ENCODE data around the gene SCYL1. TPM values are rescaled to one million over a fixed set of nuclear protein-coding genes. Genes with fewer than 3 reads are reported as not detected.

Gene SCYL1
- total and polyA plus RNA-seq, 5 donors from 2014 or later, result 24.3 to 59.0 (median 30.7) TPM

DNA sequence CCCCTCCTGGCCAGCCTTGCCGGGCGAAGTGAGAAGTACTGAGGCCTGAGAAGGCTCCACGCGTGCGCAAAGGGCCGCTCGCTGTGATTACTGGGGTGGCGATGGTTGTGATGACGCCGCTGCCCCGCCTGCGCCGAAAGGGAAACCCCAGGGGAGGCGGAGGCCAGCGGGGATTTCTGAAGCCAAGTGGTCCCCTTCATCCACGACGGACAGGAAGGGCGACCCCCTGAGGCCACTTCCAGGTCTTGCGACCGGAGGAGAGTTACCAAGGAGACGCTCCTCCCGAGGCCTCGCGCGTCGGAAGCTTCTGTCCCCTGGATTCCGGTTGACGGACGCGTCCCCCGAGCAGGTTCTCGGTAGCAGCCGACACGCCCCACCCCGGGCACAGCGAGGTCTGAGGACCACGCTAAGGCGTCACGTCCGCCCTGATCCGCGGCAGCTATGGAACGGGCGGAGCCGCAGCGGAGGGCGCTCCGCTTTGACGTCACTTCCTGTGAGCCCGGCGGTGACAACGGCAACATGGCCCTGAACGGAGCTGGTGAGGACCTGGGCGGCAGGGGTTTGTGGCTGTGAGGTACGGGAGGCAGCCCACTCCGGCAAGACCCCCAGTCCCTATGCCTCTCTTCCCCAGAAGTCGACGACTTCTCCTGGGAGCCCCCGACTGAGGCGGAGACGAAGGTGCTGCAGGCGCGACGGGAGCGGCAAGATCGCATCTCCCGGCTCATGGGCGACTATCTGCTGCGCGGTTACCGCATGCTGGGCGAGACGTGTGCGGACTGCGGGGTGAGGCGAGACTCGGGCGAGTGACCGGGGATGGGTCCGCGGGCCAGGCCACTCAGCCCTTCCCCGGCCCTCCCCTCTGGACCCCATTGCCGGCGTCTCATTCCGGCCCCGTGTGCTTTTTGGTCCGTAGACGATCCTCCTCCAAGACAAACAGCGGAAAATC, 45.4 kb downstream of the SCYL1 start, which contains the start of gene ZNRD2:
Gene ZNRD2 (plus strand): TSS at position 505 of the 946 bp plus-strand sequence. CDS start 15 bp downstream, at position 520.
- DNase-seq (peak; percentile 98 to 99 (median 99)), ATAC-seq (ENCODE audit: low read depth in 2 of 2) (peak; percentile 78 to 82)
- Mint-ChIP-seq H3K4me3 (peak within 1 kb of the TSS; percentile 95 to 100 (median 98)), H3K4me1 (peaks cover 0 to 76% (median 45%) of the 10 kb centered on the region in 4 donors), H3K27ac (peak within 1 kb of the TSS; percentile 97 to 99 (median 98)), H3K36me3 (no peaks in the 10 kb centered on the region), H3K9me3 (peaks cover 0 to 2% (median 0%) of the 10 kb centered on the region in 7 donors), H3K27me3 (peaks cover 9% of the 10 kb centered on the region)
- H3K27me3 ChIP-seq (ENCODE audit: control insufficient read depth, insufficient read depth, low read length), result no peaks in the 10 kb centered on the region
- no peaks in the 10 kb centered on the region for H3K36me3 ChIP-seq (ENCODE audit: control insufficient read depth, insufficient read depth, low read length)
- no peaks in the 10 kb centered on the region for H3K9me3 ChIP-seq (ENCODE audit: control insufficient read depth in 2 of 2, low read length in 2 of 2)
- peak within 1 kb of the TSS; percentile 100 for H3K27ac ChIP-seq (ENCODE audit: insufficient read depth, low read length, poor library complexity, severe bottlenecking)
- H3K4me3 ChIP-seq (ENCODE audit: low read depth, low read length), result peak within 1 kb of the TSS; percentile 87
- peaks cover 83% of the 10 kb centered on the region for H3K4me1 ChIP-seq (ENCODE audit: control insufficient read depth, insufficient read depth, low read length, poor library complexity, severe bottlenecking)

DNA sequence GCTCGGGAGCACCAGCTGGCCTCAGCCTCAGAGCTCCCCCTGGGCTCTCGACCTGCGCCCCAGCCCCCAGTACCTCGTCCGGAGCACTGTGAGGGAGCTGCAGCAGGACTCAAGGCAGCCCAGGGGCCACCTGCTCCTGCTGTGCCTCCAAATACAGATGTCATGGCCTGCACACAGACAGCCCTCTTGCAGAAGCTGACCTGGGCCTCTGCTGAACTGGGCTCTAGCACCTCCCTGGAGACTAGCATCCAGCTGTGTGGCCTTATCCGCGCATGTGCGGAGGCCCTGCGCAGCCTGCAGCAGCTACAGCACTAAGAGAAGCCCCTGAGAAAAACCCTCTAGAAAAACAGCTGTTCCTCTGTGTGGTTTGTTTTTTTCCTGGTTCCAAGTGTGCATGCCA, 46.5 kb downstream of the SCYL1 start:
- H3K27me3 ChIP-seq (ENCODE audit: control insufficient read depth, insufficient read depth, low read length), result no peaks in the 10 kb centered on the region
- Mint-ChIP-seq H3K9me3 (peaks cover 0 to 2% (median 0%) of the 10 kb centered on the region in 7 donors), H3K27ac (peak overlapping the region; percentile 93 to 97 (median 95)), H3K4me3 (peak overlapping the region; percentile 95 to 100 (median 98)), H3K27me3 (peaks cover 9% of the 10 kb centered on the region), H3K4me1 (peaks cover 0 to 70% (median 37%) of the 10 kb centered on the region in 4 donors), H3K36me3 (no peaks in the 10 kb centered on the region)
- H3K4me3 ChIP-seq (ENCODE audit: low read depth, low read length), result peak overlapping the region; percentile 87
- H3K9me3 ChIP-seq (ENCODE audit: control insufficient read depth in 2 of 2, low read length in 2 of 2), result no peaks in the 10 kb centered on the region
- H3K36me3 ChIP-seq (ENCODE audit: control insufficient read depth, insufficient read depth, low read length), result no peaks in the 10 kb centered on the region
- peaks cover 79% of the 10 kb centered on the region for H3K4me1 ChIP-seq (ENCODE audit: control insufficient read depth, insufficient read depth, low read length, poor library complexity, severe bottlenecking)
- H3K27ac ChIP-seq (ENCODE audit: insufficient read depth, low read length, poor library complexity, severe bottlenecking), result peak overlapping the region; percentile 100
- ATAC-seq (ENCODE audit: low read depth in 2 of 2) (no peak), DNase-seq (no peak)

DNA sequence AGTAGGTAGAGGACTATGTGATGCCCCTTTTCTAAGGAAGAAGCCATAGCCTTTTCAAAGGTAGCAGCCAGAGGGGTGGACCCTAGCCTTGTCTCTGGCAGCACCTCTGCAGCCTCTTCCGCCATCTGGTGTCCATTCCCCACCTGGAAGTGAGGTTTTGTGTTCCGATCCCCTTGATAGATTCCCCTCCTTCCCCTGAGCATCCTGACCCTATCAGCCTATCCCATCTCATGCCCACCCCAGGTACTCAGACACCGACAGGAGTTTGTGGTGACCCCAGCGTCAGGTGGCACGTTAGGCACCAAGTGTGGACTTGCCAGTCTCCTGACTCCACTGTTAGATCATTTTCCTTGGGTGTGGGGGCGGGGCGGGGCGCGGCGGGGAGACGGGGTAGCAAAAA, 47.1 kb downstream of the SCYL1 start:
- no peak for ATAC-seq (ENCODE audit: low read depth in 2 of 2)
- H3K27me3 Mint-ChIP-seq, result peaks cover 9% of the 10 kb centered on the region
- no peaks in the 10 kb centered on the region for H3K36me3 Mint-ChIP-seq
- H3K27me3 ChIP-seq (ENCODE audit: control insufficient read depth, insufficient read depth, low read length), result no peaks in the 10 kb centered on the region
- H3K4me1 Mint-ChIP-seq, result peaks cover 0 to 70% (median 33%) of the 10 kb centered on the region in 4 donors
- peaks cover 0 to 2% (median 0%) of the 10 kb centered on the region in 7 donors for H3K9me3 Mint-ChIP-seq
- peaks cover 79% of the 10 kb centered on the region for H3K4me1 ChIP-seq (ENCODE audit: control insufficient read depth, insufficient read depth, low read length, poor library complexity, severe bottlenecking)
- peak overlapping the region; percentile 60 for H3K4me3 ChIP-seq (ENCODE audit: low read depth, low read length)
- H3K4me3 Mint-ChIP-seq, result peak overlapping the region; percentile 95 to 100 (median 98)
- peak in 1 of 3 donors; percentile 54 for DNase-seq
- H3K27ac ChIP-seq (ENCODE audit: insufficient read depth, low read length, poor library complexity, severe bottlenecking), result peak overlapping the region; percentile 100
- H3K9me3 ChIP-seq (ENCODE audit: control insufficient read depth in 2 of 2, low read length in 2 of 2), result no peaks in the 10 kb centered on the region
- H3K27ac Mint-ChIP-seq, result peak overlapping the region; percentile 93 to 97 (median 95)
- H3K36me3 ChIP-seq (ENCODE audit: control insufficient read depth, insufficient read depth, low read length), result no peaks in the 10 kb centered on the region

DNA sequence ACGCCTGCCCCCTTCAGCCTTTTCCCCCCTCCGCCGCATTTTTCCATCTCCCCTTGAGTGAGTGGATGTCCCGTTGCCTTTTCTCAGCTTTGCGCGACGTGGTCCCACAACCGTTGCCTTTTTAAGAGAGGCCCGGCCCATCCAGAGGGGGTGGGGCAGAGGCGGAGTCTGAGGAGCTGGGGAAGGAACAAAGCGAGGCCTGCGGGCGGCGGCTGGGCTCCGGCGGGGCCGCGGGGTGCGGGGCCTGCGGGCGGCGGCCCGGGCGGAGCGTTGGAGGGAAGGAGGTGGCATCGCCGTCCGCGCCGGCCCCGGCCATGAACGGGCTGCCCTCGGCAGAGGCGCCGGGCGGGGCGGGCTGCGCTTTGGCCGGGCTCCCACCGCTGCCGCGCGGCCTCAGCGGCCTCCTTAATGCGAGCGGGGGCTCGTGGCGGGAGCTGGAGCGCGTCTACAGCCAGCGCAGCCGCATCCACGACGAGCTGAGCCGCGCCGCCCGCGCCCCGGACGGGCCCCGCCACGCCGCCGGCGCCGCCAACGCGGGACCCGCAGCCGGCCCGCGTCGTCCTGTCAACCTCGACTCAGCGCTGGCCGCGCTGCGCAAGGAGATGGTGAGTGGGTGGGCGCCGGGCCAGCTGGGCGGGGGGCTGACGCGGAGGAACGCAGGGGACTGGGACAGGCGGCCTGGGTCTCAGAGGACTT, 47.6 kb downstream of the SCYL1 start, which contains the start of gene FAM89B:
Gene FAM89B (plus strand): TSS at position 183 of the 696 bp plus-strand sequence. CDS start 132 bp downstream, at position 315.
- Histone ChIP-seq H3K4me3 (ENCODE audit: low read depth, low read length) (peak within 1 kb of the TSS; percentile 90), H3K9me3 (ENCODE audit: control insufficient read depth in 2 of 2, low read length in 2 of 2) (no peaks in the 10 kb centered on the region), H3K27me3 (ENCODE audit: control insufficient read depth, insufficient read depth, low read length) (no peaks in the 10 kb centered on the region), H3K36me3 (ENCODE audit: control insufficient read depth, insufficient read depth, low read length) (no peaks in the 10 kb centered on the region), H3K4me1 (ENCODE audit: control insufficient read depth, insufficient read depth, low read length, poor library complexity, severe bottlenecking) (peaks cover 82% of the 10 kb centered on the region), H3K27ac (ENCODE audit: insufficient read depth, low read length, poor library complexity, severe bottlenecking) (peak within 1 kb of the TSS; percentile 100)
- Mint-ChIP-seq H3K4me1 (peaks cover 0 to 72% (median 32%) of the 10 kb centered on the region in 4 donors), H3K9me3 (peaks cover 0 to 2% (median 0%) of the 10 kb centered on the region in 7 donors), H3K27ac (peak within 1 kb of the TSS; percentile 93 to 97 (median 95)), H3K27me3 (peaks cover 9% of the 10 kb centered on the region), H3K4me3 (peak within 1 kb of the TSS; percentile 95 to 100 (median 98)), H3K36me3 (no peaks in the 10 kb centered on the region)
- ATAC-seq (ENCODE audit: low read depth in 2 of 2) (peak; percentile 19 to 26), DNase-seq (peak; percentile 82 to 93 (median 86))

DNA sequence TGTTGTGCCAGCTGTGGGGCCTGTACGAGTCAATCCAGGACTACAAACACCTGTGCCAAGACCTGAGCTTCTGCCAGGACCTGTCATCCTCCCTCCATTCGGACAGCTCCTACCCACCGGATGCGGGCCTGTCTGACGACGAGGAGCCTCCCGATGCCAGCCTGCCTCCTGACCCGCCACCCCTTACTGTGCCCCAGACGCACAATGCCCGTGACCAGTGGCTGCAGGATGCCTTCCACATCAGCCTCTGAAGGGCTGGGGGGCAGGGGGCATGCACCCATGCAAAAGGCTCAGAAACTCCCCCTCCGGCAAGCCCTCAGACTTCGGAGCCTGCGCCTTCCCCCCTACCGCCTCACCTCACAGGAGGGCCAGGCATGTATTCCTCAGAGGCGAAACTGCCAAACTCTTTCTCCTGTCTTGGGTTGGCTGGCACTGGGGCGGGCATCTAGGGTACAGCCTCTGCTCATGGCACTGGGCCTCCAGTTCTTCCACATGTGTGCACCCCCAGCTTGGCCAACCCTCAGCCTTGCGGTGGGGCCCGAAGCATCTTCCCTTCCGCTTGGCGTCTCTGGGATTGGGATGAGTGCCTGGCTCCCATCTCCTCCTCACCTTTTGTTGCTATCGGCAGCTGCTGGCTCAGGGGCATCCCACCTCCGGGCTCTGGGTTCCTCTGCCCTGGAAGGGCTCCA, 48.7 kb downstream of the SCYL1 start:
- Mint-ChIP-seq H3K4me3 (peak overlapping the region; percentile 91 to 98 (median 94)), H3K27ac (peak overlapping the region; percentile 88 to 97 (median 93)), H3K9me3 (peaks cover 0 to 2% (median 0%) of the 10 kb centered on the region in 7 donors), H3K36me3 (no peaks in the 10 kb centered on the region), H3K4me1 (peaks cover 0 to 75% (median 34%) of the 10 kb centered on the region in 4 donors), H3K27me3 (peaks cover 9% of the 10 kb centered on the region)
- H3K27ac ChIP-seq (ENCODE audit: insufficient read depth, low read length, poor library complexity, severe bottlenecking), result peak overlapping the region; percentile 100
- ATAC-seq (ENCODE audit: low read depth in 2 of 2) (no peak), DNase-seq (no peak)
- H3K27me3 ChIP-seq (ENCODE audit: control insufficient read depth, insufficient read depth, low read length), result no peaks in the 10 kb centered on the region
- peak overlapping the region; percentile 90 for H3K4me3 ChIP-seq (ENCODE audit: low read depth, low read length)
- H3K4me1 ChIP-seq (ENCODE audit: control insufficient read depth, insufficient read depth, low read length, poor library complexity, severe bottlenecking), result peaks cover 83% of the 10 kb centered on the region
- H3K36me3 ChIP-seq (ENCODE audit: control insufficient read depth, insufficient read depth, low read length), result no peaks in the 10 kb centered on the region
- H3K9me3 ChIP-seq (ENCODE audit: control insufficient read depth in 2 of 2, low read length in 2 of 2), result no peaks in the 10 kb centered on the region

DNA sequence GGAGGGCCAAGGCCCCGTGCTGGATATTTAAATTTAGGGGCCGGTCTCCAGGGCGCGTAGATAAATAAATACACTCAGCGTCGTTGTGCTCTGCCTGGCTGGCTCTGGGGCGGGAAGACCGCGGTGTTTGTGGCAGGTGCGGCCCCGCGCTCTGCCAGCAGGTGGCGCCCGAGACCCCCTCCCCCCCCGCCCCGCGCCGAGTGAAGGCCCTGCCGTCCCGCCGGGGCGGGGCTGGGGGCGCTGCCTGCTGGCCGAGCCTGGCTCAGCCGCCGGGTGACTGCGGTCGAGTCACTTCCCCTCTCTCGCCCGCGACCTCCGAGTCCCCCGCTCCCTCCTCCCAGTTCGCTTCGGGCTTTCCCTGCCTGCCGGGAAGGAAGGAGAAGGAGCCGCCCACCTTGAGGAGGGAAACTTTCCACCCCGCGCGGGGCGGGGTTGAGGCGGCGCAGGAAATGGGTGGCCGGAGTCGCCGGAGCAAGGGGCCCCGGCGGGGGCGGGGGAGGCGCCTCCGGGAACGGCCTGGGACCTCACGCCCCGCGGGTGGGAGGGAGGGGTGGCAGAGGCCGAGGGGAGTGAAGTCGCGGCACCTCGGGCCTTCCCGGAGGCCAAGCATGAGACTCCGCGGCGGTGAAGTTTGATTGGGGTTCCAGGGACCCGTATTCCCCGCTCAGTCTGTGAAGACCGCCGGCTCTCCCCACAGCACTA, 49.4 kb downstream of the SCYL1 start:
- DNase-seq, result peak; percentile 80 to 88 (median 86)
- ATAC-seq (ENCODE audit: low read depth in 2 of 2), result peak; percentile 26 to 29
- peaks cover 0 to 73% (median 32%) of the 10 kb centered on the region in 4 donors for H3K4me1 Mint-ChIP-seq
- peaks cover 80% of the 10 kb centered on the region for H3K4me1 ChIP-seq (ENCODE audit: control insufficient read depth, insufficient read depth, low read length, poor library complexity, severe bottlenecking)
- H3K4me3 Mint-ChIP-seq, result peak overlapping the region; percentile 94 to 98 (median 95)
- no peaks in the 10 kb centered on the region for H3K36me3 Mint-ChIP-seq
- peaks cover 0 to 2% (median 0%) of the 10 kb centered on the region in 7 donors for H3K9me3 Mint-ChIP-seq
- H3K9me3 ChIP-seq (ENCODE audit: control insufficient read depth in 2 of 2, low read length in 2 of 2), result no peaks in the 10 kb centered on the region
- H3K27ac ChIP-seq (ENCODE audit: insufficient read depth, low read length, poor library complexity, severe bottlenecking), result peak overlapping the region; percentile 100
- peak overlapping the region; percentile 97 to 98 (median 97) for H3K27ac Mint-ChIP-seq
- H3K36me3 ChIP-seq (ENCODE audit: control insufficient read depth, insufficient read depth, low read length), result peaks cover 6% of the 10 kb centered on the region
- peaks cover 9% of the 10 kb centered on the region for H3K27me3 Mint-ChIP-seq
- no peaks in the 10 kb centered on the region for H3K27me3 ChIP-seq (ENCODE audit: control insufficient read depth, insufficient read depth, low read length)
- peak overlapping the region; percentile 96 for H3K4me3 ChIP-seq (ENCODE audit: low read depth, low read length)
